Caco-2 (cell line): ENCODE results near the gene RPAP2. TPM values are rescaled to one million over a fixed set of nuclear protein-coding genes. Genes with fewer than 3 reads are reported as not detected.
"Not testable (repeated sequence)": the region's sequence is repeated elsewhere in the genome, so short reads cannot be mapped to it uniquely, and the experiment has no call there.

Experiments used
- BruUV-seq: library from RNA; stranded (reverse); fragments of 400-500 nt; replicated peaks from 2 replicates; lab custom pipeline; 2021; lab: Mats Ljungman, UMichigan
- CTCF ChIA-PET: fragments of 300-600 bp; sonication (Branson Sonifier 250); formaldehyde crosslinking; loops from one replicate; lab custom pipeline; 2022; ENCODE audit warnings: antibody characterized with exemption; lab: Charles Lee
- POLR2A ChIA-PET: fragments of 300-600 bp; sonication (Branson Sonifier 250); formaldehyde crosslinking; loops from one replicate; lab custom pipeline; 2022; ENCODE audit warnings: antibody characterized with exemption; lab: Charles Lee
- DNase-seq, 2 experiments: peaks; one replicate each; pipeline versions ENCODE4 v3.0.0 to v3.0.0-alpha.2; 2020 to 2022
- H3K27me3 ChIP-seq: replicated peaks from 2 replicates; pipeline ENCODE4 v1.6.0; 2011; ENCODE audit warnings: low read length; ENCODE audit not compliant: control insufficient read depth, insufficient read depth
- H3K36me3 ChIP-seq: 2 replicates; pipeline ENCODE4 v1.5.1; 2011; ENCODE audit warnings: low read length; ENCODE audit not compliant: control insufficient read depth, insufficient read depth
- H3K4me1 ChIP-seq: fragments of 250-450 bp; sonication (Bioruptor Pico); 2 replicates; pipeline ENCODE4 v1.5.1; 2020; ENCODE audit warnings: mild to moderate bottlenecking
- H3K4me3 ChIP-seq: 2 replicates; pipeline ENCODE4 v1.5.1; 2011; ENCODE audit warnings: low read depth, mild to moderate bottlenecking, control low read depth, low read length
- H3K9me3 ChIP-seq: fragments of 250-450 bp; sonication (Bioruptor Pico); 2 replicates; pipeline ENCODE4 v1.5.1; 2020; ENCODE audit warnings: mild to moderate bottlenecking, moderate library complexity
- H3K27ac Mint-ChIP-seq: one replicate; pipeline ENCODE4 v1.8.0; 2022; ENCODE audit warnings: mixed read lengths; ENCODE audit not compliant: unreplicated experiment
- H3K27me3 Mint-ChIP-seq: one replicate; pipeline ENCODE4 v1.8.0; 2022; ENCODE audit warnings: mixed read lengths; ENCODE audit not compliant: insufficient read depth, unreplicated experiment
- H3K36me3 Mint-ChIP-seq: one replicate; pipeline ENCODE4 v1.8.0; 2022; ENCODE audit warnings: mild to moderate bottlenecking, mixed read lengths; ENCODE audit not compliant: insufficient read depth, unreplicated experiment
- H3K4me1 Mint-ChIP-seq: one replicate; pipeline ENCODE4 v1.8.0; 2022; ENCODE audit warnings: low read depth, mixed read lengths; ENCODE audit not compliant: unreplicated experiment
- H3K4me3 Mint-ChIP-seq: one replicate; pipeline ENCODE4 v1.8.0; 2022; ENCODE audit warnings: mild to moderate bottlenecking, moderate library complexity, mixed read lengths; ENCODE audit not compliant: unreplicated experiment
- H3K9me3 Mint-ChIP-seq: one replicate; pipeline ENCODE4 v1.8.0; 2022; ENCODE audit warnings: mixed read lengths; ENCODE audit not compliant: unreplicated experiment
- CTCF ChIP-seq, 2 experiments: fragments of 200-600 bp in 1 of 2; IDR thresholded peaks; 1 replicate in 1 of 2; 2 replicates in 1 of 2; pipeline versions ENCODE4 v1.5.1 to v1.8.0; 2011 to 2022; ENCODE audit warnings: antibody characterized with exemption in 1 of 2, control low read depth in 1 of 2, inconsistent platforms in 1 of 2, low read depth in 1 of 2, low read length in 1 of 2, mild to moderate bottlenecking in 1 of 2, moderate library complexity in 1 of 2; ENCODE audit not compliant: insufficient read depth in 1 of 2, severe bottlenecking in 1 of 2, unreplicated experiment in 1 of 2
- intact Hi-C: fragments of 100-400 bp; cut with micrococcal nuclease; formaldehyde crosslinking; loops from one replicate; pipeline ENCODE4 v1.10.0; 2022; ENCODE audit not compliant: unreplicated experiment
- total RNA-seq: library from RNA; stranded (reverse); gene quantifications from 2 replicates; pipeline ENCODE4 v1.2.3, GENCODE V29; 2022

RPAP2 gene
- total RNA-seq, 1 experiment from 2014 or later: 16.8 TPM

GRCh38 chr1:92276082-92276481, 22.8 kb upstream of the RPAP2 start:
- H3K9me3 ChIP-seq: no peaks in the 10 kb centered on the region
- Mint-ChIP-seq H3K27ac (no peak overlapping the region), H3K4me1 (no peaks in the 10 kb centered on the region), H3K4me3 (no peak overlapping the region), H3K9me3 (no peaks in the 10 kb centered on the region), H3K36me3 (peaks cover 8% of the 10 kb centered on the region), H3K27me3 (no peaks in the 10 kb centered on the region)
- H3K4me1 ChIP-seq: no peaks in the 10 kb centered on the region
- no peaks in the 10 kb centered on the region for H3K27me3 ChIP-seq
- TF ChIP-seq CTCF (IDR thresholded peaks at IDR 0.05; ENCODE audit: insufficient read depth in 1 of 2, low read depth in 1 of 2, low read length in 1 of 2, severe bottlenecking in 1 of 2, unreplicated experiment in 1 of 2): no peak
- no TSS peak for BruUV-seq
- no peak overlapping the region for H3K4me3 ChIP-seq
- intact Hi-C loops: no loop called here
- H3K36me3 ChIP-seq: no peaks in the 10 kb centered on the region
- ChIA-PET POLR2A (no interaction called here), CTCF (no interaction called here)
- DNase-seq: no peak

DNA sequence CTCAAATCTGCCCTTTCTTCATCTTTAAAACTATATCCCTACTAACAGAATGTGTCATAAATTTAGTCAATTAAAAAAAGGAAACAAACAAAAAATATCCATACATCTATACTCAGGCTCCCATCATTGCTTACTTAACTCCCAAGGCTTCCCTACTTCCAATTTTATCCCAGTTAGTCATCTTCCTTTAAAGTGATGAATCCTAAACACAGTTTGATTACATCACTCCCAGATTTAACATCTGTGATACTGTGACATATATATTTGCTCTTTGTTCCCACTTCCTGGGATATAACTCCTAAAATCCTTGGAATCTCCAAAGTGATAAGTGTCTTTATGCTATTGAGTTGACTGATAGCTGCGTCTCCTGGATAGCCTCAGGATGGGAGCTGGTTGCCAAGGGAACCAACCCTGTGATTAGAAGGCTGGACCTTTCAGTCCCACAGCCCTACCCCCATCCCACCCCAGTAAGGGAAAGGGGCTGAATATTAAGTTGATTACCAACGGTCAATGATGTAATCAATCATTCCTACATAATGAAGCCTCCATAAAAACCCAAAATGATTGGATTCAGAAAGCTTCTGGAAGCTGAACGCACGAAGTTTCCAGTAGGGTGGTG, 21.6 kb upstream of the RPAP2 start:
- Mint-ChIP-seq H3K27ac (no peak overlapping the region), H3K27me3 (no peaks in the 10 kb centered on the region), H3K4me3 (no peak overlapping the region), H3K4me1 (no peaks in the 10 kb centered on the region), H3K9me3 (no peaks in the 10 kb centered on the region), H3K36me3 (peaks cover 8% of the 10 kb centered on the region)
- no peaks in the 10 kb centered on the region for H3K27me3 ChIP-seq
- ChIA-PET POLR2A (no interaction called here), CTCF (no interaction called here)
- no peak for TF ChIP-seq CTCF (IDR thresholded peaks at IDR 0.05; ENCODE audit: insufficient read depth in 1 of 2, low read depth in 1 of 2, low read length in 1 of 2, severe bottlenecking in 1 of 2, unreplicated experiment in 1 of 2)
- BruUV-seq: no TSS peak
- DNase-seq: no peak
- no peak overlapping the region for H3K4me3 ChIP-seq
- no peaks in the 10 kb centered on the region for H3K9me3 ChIP-seq
- no peaks in the 10 kb centered on the region for H3K36me3 ChIP-seq
- no peaks in the 10 kb centered on the region for H3K4me1 ChIP-seq
- intact Hi-C loops: no loop called here

GRCh38 chr1:92279781-92280180, 19.1 kb upstream of the RPAP2 start:
- H3K27ac Mint-ChIP-seq, H3K9me3 Mint-ChIP-seq, BruUV-seq, CTCF ChIA-PET, H3K4me3 ChIP-seq, H3K27me3 ChIP-seq, H3K4me1 ChIP-seq, H3K27me3 Mint-ChIP-seq, POLR2A ChIA-PET, H3K36me3 Mint-ChIP-seq, intact Hi-C loops, H3K36me3 ChIP-seq, H3K4me3 Mint-ChIP-seq, H3K4me1 Mint-ChIP-seq, DNase-seq, H3K9me3 ChIP-seq: not testable (repeated sequence)

DNA sequence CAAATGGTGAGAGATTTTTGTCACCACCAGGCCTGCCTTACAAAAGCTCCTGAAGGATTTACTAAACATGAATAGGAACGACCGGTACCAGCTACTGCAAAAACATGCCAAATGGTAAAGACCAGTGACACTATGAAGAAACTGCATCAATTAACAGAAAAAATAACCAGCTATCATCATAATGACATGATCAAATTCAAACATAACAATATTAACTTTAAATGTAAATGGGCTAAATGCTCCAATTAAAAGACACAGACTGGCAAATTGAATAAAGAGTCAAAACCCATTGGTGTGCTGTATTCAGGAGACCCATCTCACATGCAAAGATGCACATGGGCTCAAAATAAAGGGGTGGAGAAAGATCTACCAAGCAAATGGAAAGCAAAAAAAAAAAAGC, 17.4 kb upstream of the RPAP2 start:
- H3K27me3 ChIP-seq, H3K36me3 ChIP-seq, H3K27me3 Mint-ChIP-seq, H3K4me3 ChIP-seq, CTCF ChIA-PET, H3K4me1 ChIP-seq, BruUV-seq, H3K9me3 ChIP-seq, H3K9me3 Mint-ChIP-seq, H3K36me3 Mint-ChIP-seq, intact Hi-C loops, H3K4me1 Mint-ChIP-seq, H3K27ac Mint-ChIP-seq, H3K4me3 Mint-ChIP-seq, DNase-seq, POLR2A ChIA-PET: not testable (repeated sequence)
